ENCODE data around the gene ZNHIT3. TPM values are rescaled to one million over a fixed set of nuclear protein-coding genes. Genes with fewer than 3 reads are reported as not detected.
"Not testable (repeated sequence)": the region's sequence is repeated elsewhere in the genome, so short reads cannot be mapped to it uniquely, and the experiment has no call there.

ZNHIT3 gene
- total RNA-seq, 1 donor from 2014 or later = 33.7 TPM

GRCh38 chr17:36482611-36483504 lies 3.6 kb upstream of the ZNHIT3 start:
- peaks cover 4% of the 10 kb centered on the region for H3K27me3 ChIP-seq (ENCODE audit: control insufficient read depth, insufficient read depth, low read length)
- TF ChIP-seq CTCF (IDR thresholded peaks at IDR 0.05; ENCODE audit: insufficient read depth, low read length, severe bottlenecking) = peak; percentile 95
- FAIRE-seq (no peak), DNase-seq (ENCODE audit: low read depth) (peak; percentile 50)
- H3K36me3 ChIP-seq (ENCODE audit: control insufficient read depth, insufficient read depth, low read length) = no peaks in the 10 kb centered on the region
- peak overlapping the region; percentile 33 for H3K4me3 ChIP-seq (ENCODE audit: low read depth, low read length)

- H3K4me3 ChIP-seq (ENCODE audit: low read depth, low read length); DNase-seq (ENCODE audit: low read depth); H3K36me3 ChIP-seq (ENCODE audit: control insufficient read depth, insufficient read depth, low read length); H3K27me3 ChIP-seq (ENCODE audit: control insufficient read depth, insufficient read depth, low read length); FAIRE-seq: not testable (repeated sequence)
Observed at GRCh38 chr17:36484021-36484420, 2.5 kb upstream of the ZNHIT3 start.

- Histone ChIP-seq H3K36me3 (ENCODE audit: control insufficient read depth, insufficient read depth, low read length) (no peaks in the 10 kb centered on the region), H3K4me3 (ENCODE audit: low read depth, low read length) (no peak overlapping the region), H3K27me3 (ENCODE audit: control insufficient read depth, insufficient read depth, low read length) (peaks cover 4% of the 10 kb centered on the region)
- DNase-seq (ENCODE audit: low read depth) (no peak), FAIRE-seq (no peak)
- no peak for TF ChIP-seq CTCF (IDR thresholded peaks at IDR 0.05; ENCODE audit: insufficient read depth, low read length, severe bottlenecking)
Observed at GRCh38 chr17:36485027-36485426, 1.5 kb upstream of the ZNHIT3 start.

- no peak for FAIRE-seq
- no peaks in the 10 kb centered on the region for H3K36me3 ChIP-seq (ENCODE audit: control insufficient read depth, insufficient read depth, low read length)
- no peak for TF ChIP-seq CTCF (IDR thresholded peaks at IDR 0.05; ENCODE audit: insufficient read depth, low read length, severe bottlenecking)
- H3K27me3 ChIP-seq (ENCODE audit: control insufficient read depth, insufficient read depth, low read length) = peaks cover 4% of the 10 kb centered on the region
- H3K4me3 ChIP-seq (ENCODE audit: low read depth, low read length) = peak overlapping the region; percentile 71
- no peak for DNase-seq (ENCODE audit: low read depth)
Observed at GRCh38 chr17:36485805-36486203, 677 bp upstream of the ZNHIT3 start.

GRCh38 chr17:36493956-36494355 lies 7.5 kb downstream of the ZNHIT3 start:
- DNase-seq (ENCODE audit: low read depth) (no peak), FAIRE-seq (no peak)
- TF ChIP-seq CTCF (IDR thresholded peaks at IDR 0.05; ENCODE audit: insufficient read depth, low read length, severe bottlenecking) = no peak
- Histone ChIP-seq H3K36me3 (ENCODE audit: control insufficient read depth, insufficient read depth, low read length) (peaks cover 32% of the 10 kb centered on the region), H3K4me3 (ENCODE audit: low read depth, low read length) (no peak overlapping the region), H3K27me3 (ENCODE audit: control insufficient read depth, insufficient read depth, low read length) (no peaks in the 10 kb centered on the region)

GRCh38 chr17:36494674-36495073 lies 8.2 kb downstream of the ZNHIT3 start:
- no peak for FAIRE-seq
- H3K27me3 ChIP-seq (ENCODE audit: control insufficient read depth, insufficient read depth, low read length) = no peaks in the 10 kb centered on the region
- no peak for DNase-seq (ENCODE audit: low read depth)
- no peak overlapping the region for H3K4me3 ChIP-seq (ENCODE audit: low read depth, low read length)
- no peak for TF ChIP-seq CTCF (IDR thresholded peaks at IDR 0.05; ENCODE audit: insufficient read depth, low read length, severe bottlenecking)
- H3K36me3 ChIP-seq (ENCODE audit: control insufficient read depth, insufficient read depth, low read length) = peaks cover 33% of the 10 kb centered on the region

All from bronchial epithelial cell (primary cell).